ENCODE measurements around the gene SDF4.

Gene SDF4

GRCh38 chr1:1212780-1213344 lies 18.9 kb downstream of the SDF4 start:
- no peak for DNase-seq (ENCODE audit: low read depth)
- no peak for TF ChIP-seq CTCF (IDR thresholded peaks at IDR 0.05; ENCODE audit: low read depth, low read length, missing control alignments)
- peak overlapping the region; percentile 24; the same call in 1 of the 2 replicates for H3K4me3 ChIP-seq (ENCODE audit: low read depth, low read length)

- no peak overlapping the region for H3K4me3 ChIP-seq (ENCODE audit: low read depth, low read length)
- no peak for DNase-seq (ENCODE audit: low read depth)
- no peak for TF ChIP-seq CTCF (IDR thresholded peaks at IDR 0.05; ENCODE audit: low read depth, low read length, missing control alignments)
Observed at GRCh38 chr1:1211541-1212441, 20.0 kb downstream of the SDF4 start.

GRCh38 chr1:1210726-1211540 lies 20.9 kb downstream of the SDF4 start:
- no peak for DNase-seq (ENCODE audit: low read depth)
- no peak for TF ChIP-seq CTCF (IDR thresholded peaks at IDR 0.05; ENCODE audit: low read depth, low read length, missing control alignments)
- no peak overlapping the region for H3K4me3 ChIP-seq (ENCODE audit: low read depth, low read length)

- TF ChIP-seq CTCF (IDR thresholded peaks at IDR 0.05; ENCODE audit: low read depth, low read length, missing control alignments) = no peak
- H3K4me3 ChIP-seq (ENCODE audit: low read depth, low read length) = no peak overlapping the region
- no peak for DNase-seq (ENCODE audit: low read depth)
Observed at GRCh38 chr1:1208713-1209433, 22.9 kb downstream of the SDF4 start.

- no peak for TF ChIP-seq CTCF (IDR thresholded peaks at IDR 0.05; ENCODE audit: low read depth, low read length, missing control alignments)
- DNase-seq (ENCODE audit: low read depth) = no peak
- no peak overlapping the region for H3K4me3 ChIP-seq (ENCODE audit: low read depth, low read length)
Observed at GRCh38 chr1:1207571-1207892, 24.3 kb downstream of the SDF4 start.

GRCh38 chr1:1206966-1207531 lies 24.8 kb downstream of the SDF4 start:
- no peak overlapping the region for H3K4me3 ChIP-seq (ENCODE audit: low read depth, low read length)
- TF ChIP-seq CTCF (IDR thresholded peaks at IDR 0.05; ENCODE audit: low read depth, low read length, missing control alignments) = no peak
- no peak for DNase-seq (ENCODE audit: low read depth)

Data from GM12864 (cell line).